Inflammatory macrophage (primary cell): ENCODE results near the gene ITPRIP.

Source experiments
- DNase-seq, 2 donors: peaks; one replicate each; pipeline ENCODE4 v3.0.0-alpha.2; 2020 to 2022
- total RNA-seq, 18 experiments: gene quantifications; one replicate each; lab custom pipeline; 2026; ENCODE audit warnings: mixed read lengths in 6 of 18, inconsistent platforms in 2 of 18; lab: John Stamatoyannopoulos, UW

The ITPRIP gene, protein sequence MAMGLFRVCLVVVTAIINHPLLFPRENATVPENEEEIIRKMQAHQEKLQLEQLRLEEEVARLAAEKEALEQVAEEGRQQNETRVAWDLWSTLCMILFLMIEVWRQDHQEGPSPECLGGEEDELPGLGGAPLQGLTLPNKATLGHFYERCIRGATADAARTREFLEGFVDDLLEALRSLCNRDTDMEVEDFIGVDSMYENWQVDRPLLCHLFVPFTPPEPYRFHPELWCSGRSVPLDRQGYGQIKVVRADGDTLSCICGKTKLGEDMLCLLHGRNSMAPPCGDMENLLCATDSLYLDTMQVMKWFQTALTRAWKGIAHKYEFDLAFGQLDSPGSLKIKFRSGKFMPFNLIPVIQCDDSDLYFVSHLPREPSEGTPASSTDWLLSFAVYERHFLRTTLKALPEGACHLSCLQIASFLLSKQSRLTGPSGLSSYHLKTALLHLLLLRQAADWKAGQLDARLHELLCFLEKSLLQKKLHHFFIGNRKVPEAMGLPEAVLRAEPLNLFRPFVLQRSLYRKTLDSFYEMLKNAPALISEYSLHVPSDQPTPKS
- total RNA-seq: 44.7 to 179 (median 84.2) reads per million in 18 experiments

DNA sequence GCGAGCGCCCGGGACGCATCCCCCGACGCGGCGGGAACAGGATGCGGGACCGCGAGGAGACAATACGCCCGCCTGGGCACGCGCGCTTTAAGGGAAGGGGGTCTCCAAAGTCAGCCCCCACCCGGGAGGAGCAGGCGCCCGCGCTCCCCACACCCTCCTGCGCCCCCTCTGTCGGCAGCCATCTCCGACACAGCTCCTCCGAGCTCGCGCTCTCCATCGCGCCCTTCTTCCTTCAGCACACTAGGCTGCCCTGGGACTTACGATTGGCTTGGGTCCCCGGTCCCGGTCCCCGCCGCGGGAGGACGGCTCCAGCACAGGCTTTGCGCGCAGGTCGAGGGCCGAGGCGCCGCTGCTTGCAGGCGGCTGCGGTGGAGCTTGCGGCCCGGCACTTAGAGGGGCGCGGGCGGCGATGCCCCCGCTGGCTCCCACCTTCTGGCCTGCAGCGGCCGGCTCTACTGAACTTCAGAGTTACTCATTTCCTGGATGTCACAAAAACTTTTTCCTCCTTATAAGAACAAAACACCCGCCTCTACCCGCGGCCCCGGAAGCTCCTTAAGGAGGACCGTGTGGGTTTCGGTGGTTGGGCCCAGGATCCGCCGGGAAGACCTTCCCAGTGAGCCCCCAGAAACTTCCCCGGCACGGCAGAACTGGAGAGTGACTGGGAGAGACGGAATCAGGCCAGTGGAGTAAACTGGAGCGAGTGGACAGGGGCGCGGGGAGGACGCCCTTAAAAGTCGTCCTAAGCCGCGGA lies at the start of gene ITPRIP:
ITPRIP (minus strand) TSS at position 481 of the 751 bp plus-strand sequence. CDS start 22,414 bp downstream, outside the sequence.
- peak; percentile 79 to 90 for DNase-seq

- DNase-seq: peak in 1 of 2 donors; percentile 13
Measured at GRCh38 chr10:104387130-104387888, 49.0 kb upstream of the ITPRIP start.

- no peak for DNase-seq
Measured at GRCh38 chr10:104380336-104380735, 42.1 kb upstream of the ITPRIP start.

- DNase-seq: no peak
Measured at GRCh38 chr10:104376784-104377300, 38.6 kb upstream of the ITPRIP start.

DNA sequence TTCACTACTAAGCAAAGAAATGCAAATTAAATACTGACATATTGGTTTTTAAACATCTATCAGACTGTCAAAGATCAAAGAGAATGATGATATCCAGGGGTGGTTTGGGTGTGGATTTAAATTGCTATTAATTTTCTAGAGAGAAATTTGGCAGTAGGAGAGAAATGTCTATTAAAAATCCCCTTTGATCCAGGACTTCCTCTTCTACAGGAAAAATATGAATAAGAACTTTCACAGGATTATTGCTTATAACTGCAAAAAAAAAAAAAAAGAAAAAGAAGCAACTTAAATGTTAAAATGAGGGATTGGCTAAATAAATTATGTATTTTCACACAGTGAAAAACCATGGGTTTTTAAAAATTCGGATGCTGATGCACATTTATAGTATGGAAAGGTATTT lies 36.3 kb upstream of the ITPRIP start:
- no peak for DNase-seq

DNA sequence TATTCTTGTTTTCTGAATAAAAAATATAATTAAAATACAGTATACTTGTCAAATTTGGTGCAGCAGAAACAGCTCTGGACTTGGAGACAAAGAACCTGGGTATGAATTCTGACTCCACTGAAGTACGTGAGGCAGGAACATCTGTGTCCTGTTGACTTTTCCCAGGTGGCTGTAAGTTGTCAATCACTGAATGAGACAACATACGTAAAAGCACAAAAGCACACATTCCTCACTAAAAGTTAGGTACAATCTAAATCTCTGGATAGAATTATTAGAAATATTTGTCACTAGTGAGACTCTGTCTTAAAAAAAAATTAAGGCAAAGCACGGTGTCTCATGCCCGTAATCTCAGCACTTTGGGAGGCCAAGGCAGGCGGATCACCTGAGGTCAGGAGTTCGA lies 33.5 kb upstream of the ITPRIP start:
- DNase-seq: no peak

DNA sequence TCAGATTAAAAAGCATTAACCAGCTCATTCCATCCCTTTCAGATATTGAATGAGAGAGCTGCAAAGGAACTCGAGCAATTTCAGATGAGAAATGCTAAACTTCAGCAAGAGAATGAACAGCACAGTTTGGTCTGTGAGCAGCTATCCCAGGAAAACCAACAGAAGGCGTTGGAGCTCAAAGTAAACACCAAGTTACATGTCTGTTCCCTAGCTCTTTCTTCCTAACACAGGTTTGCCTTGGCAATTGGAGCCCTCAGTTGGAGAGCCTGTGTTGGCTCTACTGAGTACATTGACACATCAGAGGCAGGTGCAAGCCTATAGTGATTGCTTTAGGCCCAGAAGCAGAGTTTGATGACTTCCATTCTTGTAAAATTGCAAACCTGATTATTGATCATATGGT lies 30.1 kb upstream of the ITPRIP start:
- DNase-seq: no peak

DNA sequence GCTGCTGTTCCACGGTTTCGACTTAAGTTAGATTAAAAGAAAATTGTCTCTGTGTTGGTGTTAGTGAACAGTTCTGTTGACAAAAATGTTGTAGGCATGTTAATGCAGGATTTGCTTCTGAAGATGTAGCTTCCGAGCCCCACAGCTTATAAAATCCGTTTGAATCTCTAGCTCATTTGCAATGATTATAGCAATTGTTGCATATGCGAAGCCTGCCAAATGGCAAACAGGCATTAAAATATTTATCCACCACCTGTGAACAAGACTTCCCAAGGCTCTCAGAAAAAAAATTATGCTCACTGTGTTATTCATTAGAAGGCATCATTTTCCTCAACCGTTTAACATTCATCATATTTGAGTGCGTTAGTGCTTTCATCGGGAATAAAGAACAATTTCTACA lies 29.6 kb upstream of the ITPRIP start:
- DNase-seq: no peak

- DNase-seq: peak in 1 of 2 donors; percentile 51
Measured at GRCh38 chr10:104359811-104360210, 21.5 kb upstream of the ITPRIP start.

DNA sequence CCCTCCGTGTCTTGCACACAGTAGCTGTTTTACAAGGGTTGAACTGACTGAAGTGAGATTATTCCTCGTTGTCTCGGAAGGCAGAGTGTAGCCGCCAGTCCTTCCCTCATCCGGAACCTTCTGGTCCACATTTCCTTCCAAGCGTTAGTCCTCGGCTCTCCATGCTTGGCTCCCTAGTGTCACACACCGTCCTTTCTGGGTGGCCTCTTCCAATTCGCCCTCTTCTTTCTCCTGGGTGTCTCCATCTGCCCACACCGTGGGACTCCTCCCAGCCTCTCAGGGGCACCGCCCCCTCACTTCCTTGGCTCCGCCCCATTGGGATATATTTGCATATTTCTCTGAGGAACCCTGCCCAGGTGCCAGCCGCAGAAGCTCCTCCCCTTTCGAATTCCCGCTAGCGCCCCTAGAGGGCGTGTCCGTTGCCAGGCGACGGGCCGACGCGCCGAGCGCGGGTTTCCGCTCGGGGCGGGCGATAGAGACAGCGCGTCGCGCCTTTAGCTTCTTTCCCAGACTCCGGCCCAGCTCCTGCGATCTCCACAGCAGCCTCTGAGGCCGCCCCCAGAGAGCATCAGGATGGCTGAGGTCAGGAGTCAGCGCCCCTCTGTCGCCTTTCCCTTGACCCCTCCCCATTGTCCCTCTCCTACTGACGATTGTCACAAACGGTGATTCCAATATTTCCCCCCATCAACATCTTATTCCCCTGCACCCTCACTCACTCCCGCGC lies 15.2 kb upstream of the ITPRIP start, which contains the start of gene CFAP58:
CFAP58 (plus strand) TSS at position 509 of the 724 bp plus-strand sequence; CDS start at position 574, 65 bp downstream.
- peak; percentile 99 for DNase-seq

DNA sequence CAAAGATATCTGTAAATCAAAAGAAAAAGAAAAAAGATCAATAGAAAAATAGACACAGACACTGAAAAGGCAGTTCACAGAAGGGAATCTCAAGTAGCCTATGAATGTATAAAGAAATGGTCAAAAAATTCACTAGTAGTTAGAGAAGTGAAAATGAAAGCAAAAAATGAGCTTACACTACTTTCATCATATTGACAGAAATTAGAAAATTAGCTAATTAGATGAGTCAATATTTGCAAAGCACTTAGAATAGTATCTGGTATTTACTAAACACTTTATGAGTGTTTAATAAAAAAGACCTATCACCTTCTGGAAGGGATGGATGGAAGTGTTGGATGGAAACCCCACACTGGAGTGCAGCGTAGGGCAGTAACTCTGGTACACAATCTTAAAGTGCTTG lies 13.7 kb upstream of the ITPRIP start:
- DNase-seq: peak in 1 of 2 donors; percentile 49

DNA sequence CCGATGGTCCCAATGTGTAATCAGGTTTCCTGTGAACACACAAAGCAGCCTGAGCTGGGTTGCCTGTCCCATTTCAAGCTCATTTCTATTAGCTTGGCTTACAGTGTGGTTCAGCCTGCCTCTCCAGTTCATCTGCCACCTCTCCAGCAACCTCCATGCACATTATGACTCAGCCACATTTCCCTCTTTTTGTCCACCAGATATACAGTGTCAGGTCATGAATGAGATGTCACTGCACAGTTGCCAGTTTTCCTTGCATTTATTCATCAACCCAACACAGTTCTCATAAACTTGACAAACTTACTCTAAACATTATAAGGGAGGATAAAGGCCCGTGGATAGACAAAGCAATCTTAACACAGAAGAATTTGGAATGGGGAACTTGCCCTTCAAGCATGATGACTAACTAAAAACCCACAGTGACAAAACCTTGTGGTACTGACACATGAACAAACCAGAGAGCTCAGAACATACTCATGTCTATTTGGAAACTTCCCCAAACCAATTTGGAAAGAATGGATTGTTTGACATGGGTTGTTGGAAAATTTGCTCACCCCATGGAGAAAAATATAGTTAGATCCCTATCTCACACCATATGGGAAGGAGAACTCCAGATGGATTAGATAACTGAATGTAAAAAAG lies 12.9 kb upstream of the ITPRIP start:
- peak; percentile 89 to 94 for DNase-seq

GRCh38 chr10:104350127-104350635 lies 11.9 kb upstream of the ITPRIP start:
- peak; percentile 55 to 62 for DNase-seq

DNA sequence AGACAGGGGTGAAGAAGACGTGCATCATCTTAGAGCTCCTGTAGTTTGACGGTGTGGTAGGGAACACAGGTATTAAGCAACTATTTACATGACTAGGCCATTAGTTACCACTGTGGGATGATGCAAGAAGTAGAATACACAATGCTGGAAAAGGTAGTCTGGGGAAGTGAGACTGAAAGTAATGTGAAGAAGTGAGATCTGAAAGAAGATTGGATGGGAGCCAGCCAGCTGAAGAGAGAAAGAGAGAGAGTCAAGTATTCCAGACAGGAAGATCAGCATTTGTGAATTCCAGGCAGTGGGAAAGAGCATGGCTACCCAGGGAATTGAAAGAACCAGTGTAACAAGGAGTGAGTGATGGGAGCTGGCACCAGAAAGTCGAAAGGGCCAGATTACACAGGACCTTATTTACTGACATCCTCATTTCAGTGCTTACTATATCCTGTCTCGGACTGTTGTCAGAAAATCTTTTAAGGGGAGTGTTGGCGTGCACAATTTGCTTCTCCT lies 11.4 kb upstream of the ITPRIP start:
- DNase-seq: peak; percentile 65 to 87

DNA sequence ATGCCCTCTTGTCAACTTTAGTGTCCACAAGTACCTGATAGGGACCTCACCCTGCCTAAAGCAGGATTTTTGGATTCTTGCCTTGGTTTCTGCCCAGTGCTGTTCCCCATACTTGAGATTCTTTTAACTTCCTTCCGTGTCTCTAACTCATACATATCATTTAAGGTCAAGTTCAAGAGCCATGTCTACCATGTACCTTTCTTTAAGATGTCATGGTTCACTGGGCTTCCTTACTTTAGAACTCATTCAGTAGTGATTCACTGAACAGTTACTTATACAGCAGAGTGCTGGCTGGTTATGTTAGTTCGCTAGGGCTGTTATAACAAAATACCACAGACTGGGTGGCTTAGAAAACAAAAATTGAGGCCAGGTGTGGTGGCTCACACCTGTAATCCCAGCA lies 10.3 kb upstream of the ITPRIP start:
- DNase-seq: no peak

- DNase-seq: no peak
Measured at GRCh38 chr10:104347295-104348045, 9.2 kb upstream of the ITPRIP start.

GRCh38 chr10:104345941-104346340 lies 7.7 kb upstream of the ITPRIP start:
- DNase-seq: no peak

DNA sequence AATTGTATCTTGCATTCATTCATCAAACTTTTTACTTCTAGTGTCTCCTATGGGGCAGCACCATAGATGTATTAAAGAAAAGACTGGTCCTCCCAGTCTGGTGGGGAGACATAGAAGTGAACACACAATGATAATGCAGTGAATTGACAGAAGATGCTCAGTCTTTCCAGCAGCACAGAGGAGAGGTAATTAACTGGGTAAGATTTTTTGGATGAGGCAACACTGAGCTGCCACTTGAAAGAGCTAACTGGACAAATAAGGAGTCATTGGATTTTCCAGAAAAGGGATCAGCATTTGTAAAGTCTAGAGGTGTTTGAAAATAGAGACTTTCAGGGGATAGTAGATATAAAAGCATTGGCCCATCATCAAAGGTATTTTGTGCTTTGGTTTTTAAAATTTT lies 7.2 kb upstream of the ITPRIP start:
- DNase-seq: no peak

DNA sequence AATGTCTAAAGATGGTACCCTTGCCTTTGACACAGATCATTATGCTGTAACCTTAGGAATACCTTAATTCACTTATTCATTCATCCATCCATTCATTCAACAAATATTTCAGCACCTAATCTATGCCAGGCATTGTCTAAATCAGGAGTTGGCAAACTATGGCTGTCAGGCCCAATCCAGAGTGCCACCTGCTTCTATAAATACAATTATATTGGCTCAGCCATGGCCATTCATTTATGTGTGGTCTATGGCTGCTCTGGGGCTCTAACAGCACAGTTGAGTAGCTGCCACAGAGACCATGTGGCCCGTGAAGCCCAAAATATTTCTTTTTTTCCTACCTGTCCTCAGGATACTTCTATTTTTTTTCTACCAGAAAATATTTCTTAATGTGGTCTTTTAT lies 6.0 kb upstream of the ITPRIP start:
- DNase-seq: no peak

DNA sequence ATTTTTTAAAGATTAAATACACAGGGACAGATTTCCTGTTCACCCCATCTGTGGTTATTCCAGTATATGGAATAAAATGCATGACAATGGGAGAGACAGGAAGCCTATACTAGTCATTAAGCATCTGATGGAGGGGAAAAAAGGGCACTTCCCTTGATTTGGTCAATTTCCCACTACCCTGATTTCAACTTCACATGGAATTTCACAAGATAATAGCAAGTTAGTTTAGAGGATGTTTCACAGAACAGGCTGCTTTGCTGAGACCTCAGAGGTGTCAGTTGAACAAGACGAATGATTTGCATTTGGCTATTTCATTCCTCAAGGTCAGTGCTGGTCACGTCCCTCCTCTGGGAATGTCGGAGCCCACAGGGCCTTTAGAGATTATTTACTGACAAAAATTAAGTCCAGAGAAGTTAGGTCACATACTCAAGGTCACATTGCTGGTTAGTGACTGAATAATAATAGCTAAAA lies 4.7 kb upstream of the ITPRIP start:
- DNase-seq: no peak
